ENCODE data around the gene PRPF39.

The PRPF39 gene

GRCh38 chr14:45095143-45095542 is 11.2 kb downstream of the PRPF39 start:
- TF ChIP-seq ISL1 (CRISPR knock-in tag; IDR thresholded peaks at IDR 0.05) (no peak), BACH2 (CRISPR knock-in tag; IDR thresholded peaks at IDR 0.05; ENCODE audit: borderline replicate concordance) (no peak), TCF4 (CRISPR knock-in tag; IDR thresholded peaks at IDR 0.05; ENCODE audit: borderline replicate concordance) (no peak)
- no peak for ATAC-seq

- TF ChIP-seq CREB5 (CRISPR knock-in tag; IDR thresholded peaks at IDR 0.05; ENCODE audit: low read depth) (no peak), ZFP30 (CRISPR knock-in tag; IDR thresholded peaks at IDR 0.05) (no peak), CSDC2 (CRISPR knock-in tag; IDR thresholded peaks at IDR 0.05) (no peak), ZNF70 (CRISPR knock-in tag; IDR thresholded peaks at IDR 0.05) (no peak), ZC3H10 (CRISPR knock-in tag; IDR thresholded peaks at IDR 0.05) (no peak), BACH2 (CRISPR knock-in tag; IDR thresholded peaks at IDR 0.05; ENCODE audit: borderline replicate concordance) (no peak)
- ATAC-seq = no peak
Measured at GRCh38 chr14:45096218-45096617, 12.3 kb downstream of the PRPF39 start.

GRCh38 chr14:45103806-45104205 is 19.9 kb downstream of the PRPF39 start:
- ATAC-seq = no peak

GRCh38 chr14:45104561-45104960 is 20.6 kb downstream of the PRPF39 start:
- ATAC-seq = no peak
- TF ChIP-seq OSR1 (CRISPR knock-in tag; IDR thresholded peaks at IDR 0.05) (no peak), ZNF8 (CRISPR knock-in tag; IDR thresholded peaks at IDR 0.05) (no peak), GLIS3 (CRISPR knock-in tag; IDR thresholded peaks at IDR 0.05) (no peak), TOX (CRISPR knock-in tag; IDR thresholded peaks at IDR 0.05; ENCODE audit: borderline replicate concordance) (no peak), RARB (CRISPR knock-in tag; IDR thresholded peaks at IDR 0.05) (no peak), ARNTL (CRISPR knock-in tag; IDR thresholded peaks at IDR 0.05; ENCODE audit: borderline replicate concordance, low read depth) (no peak), CSRNP3 (CRISPR knock-in tag; IDR thresholded peaks at IDR 0.05) (no peak), POU6F1 (CRISPR knock-in tag; IDR thresholded peaks at IDR 0.05; ENCODE audit: borderline replicate concordance, low read depth) (no peak), CREB5 (CRISPR knock-in tag; IDR thresholded peaks at IDR 0.05; ENCODE audit: low read depth) (no peak), CSDC2 (CRISPR knock-in tag; IDR thresholded peaks at IDR 0.05) (no peak), ESRRG (CRISPR knock-in tag; IDR thresholded peaks at IDR 0.05) (no peak), BACH2 (CRISPR knock-in tag; IDR thresholded peaks at IDR 0.05; ENCODE audit: borderline replicate concordance) (no peak), ZC3H10 (CRISPR knock-in tag; IDR thresholded peaks at IDR 0.05) (no peak)

More at GRCh38 chr14:45103806-45104205, 19.9 kb downstream of the PRPF39 start:
- no peak for TF ChIP-seq GLIS3 (CRISPR knock-in tag; IDR thresholded peaks at IDR 0.05)
- TF ChIP-seq ZFP3 (CRISPR knock-in tag; IDR thresholded peaks at IDR 0.05) = no peak
- no peak for TF ChIP-seq CSDC2 (CRISPR knock-in tag; IDR thresholded peaks at IDR 0.05)
- no peak for TF ChIP-seq ZNF565 (CRISPR knock-in tag; conservative IDR thresholded peaks at IDR 0.05; ENCODE audit: low read depth)
- TF ChIP-seq TOX (CRISPR knock-in tag; IDR thresholded peaks at IDR 0.05; ENCODE audit: borderline replicate concordance) = no peak
- TF ChIP-seq ISL1 (CRISPR knock-in tag; IDR thresholded peaks at IDR 0.05) = no peak
- TF ChIP-seq ESRRG (CRISPR knock-in tag; IDR thresholded peaks at IDR 0.05) = no peak
- TF ChIP-seq ZNF8 (CRISPR knock-in tag; IDR thresholded peaks at IDR 0.05) = no peak
- no peak for TF ChIP-seq PATZ1 (CRISPR knock-in tag; IDR thresholded peaks at IDR 0.05; ENCODE audit: borderline replicate concordance)
- no peak for TF ChIP-seq CSRNP3 (CRISPR knock-in tag; IDR thresholded peaks at IDR 0.05)
- no peak for TF ChIP-seq OSR1 (CRISPR knock-in tag; IDR thresholded peaks at IDR 0.05)
- TF ChIP-seq ARNTL (CRISPR knock-in tag; IDR thresholded peaks at IDR 0.05; ENCODE audit: borderline replicate concordance, low read depth) = no peak
- TF ChIP-seq PPARA (CRISPR knock-in tag; IDR thresholded peaks at IDR 0.05; ENCODE audit: borderline replicate concordance) = no peak
- TF ChIP-seq ZFP30 (CRISPR knock-in tag; IDR thresholded peaks at IDR 0.05) = no peak
- TF ChIP-seq SNAI2 (CRISPR knock-in tag; IDR thresholded peaks at IDR 0.05) = no peak
- no peak for TF ChIP-seq TCF4 (CRISPR knock-in tag; IDR thresholded peaks at IDR 0.05; ENCODE audit: borderline replicate concordance)
- TF ChIP-seq ZNF70 (CRISPR knock-in tag; IDR thresholded peaks at IDR 0.05) = no peak

Measured in SK-N-SH treated with all-trans-retinoic acid at 6 μM for 48 hours (cell line).